Measurements from ENCODE around the gene KCNIP1. TPM values are rescaled to one million over a fixed set of nuclear protein-coding genes. Genes with fewer than 3 reads are reported as not detected.

KCNIP1 gene
- total and polyA plus RNA-seq, 8 donors: 0.35 to 4.9 (median 2.5) TPM

DNA sequence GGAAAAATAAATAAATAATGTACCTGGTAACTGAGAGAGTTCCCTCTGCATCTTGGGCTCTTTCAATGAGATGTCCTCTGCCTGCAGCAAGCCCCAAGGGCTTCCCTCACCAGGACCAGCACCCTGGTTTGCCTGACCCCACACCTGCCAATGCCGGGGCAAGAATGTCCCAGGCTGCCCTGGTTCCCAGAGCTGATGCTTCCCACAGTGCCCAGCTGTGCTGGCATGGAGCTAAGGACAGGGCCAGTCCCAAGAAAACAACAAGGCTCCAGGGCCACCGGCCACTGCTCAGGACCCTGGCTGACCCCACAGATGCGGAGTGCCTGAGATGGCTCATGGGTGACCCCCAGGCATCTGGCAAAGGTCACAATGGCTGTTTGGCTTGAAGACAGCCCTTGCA, 123.5 kb downstream of the KCNIP1 start:
- Histone ChIP-seq H3K36me3 (no peaks in the 10 kb centered on the region), H3K27ac (no peak overlapping the region), H3K27me3 (peaks cover 0 to 22% of the 10 kb centered on the region in 2 donors), H3K4me1 (peaks cover 0 to 6% of the 10 kb centered on the region in 2 donors), H3K9me3 (no peaks in the 10 kb centered on the region), H3K4me3 (no peak overlapping the region)
- TF ChIP-seq, protein P1, sequence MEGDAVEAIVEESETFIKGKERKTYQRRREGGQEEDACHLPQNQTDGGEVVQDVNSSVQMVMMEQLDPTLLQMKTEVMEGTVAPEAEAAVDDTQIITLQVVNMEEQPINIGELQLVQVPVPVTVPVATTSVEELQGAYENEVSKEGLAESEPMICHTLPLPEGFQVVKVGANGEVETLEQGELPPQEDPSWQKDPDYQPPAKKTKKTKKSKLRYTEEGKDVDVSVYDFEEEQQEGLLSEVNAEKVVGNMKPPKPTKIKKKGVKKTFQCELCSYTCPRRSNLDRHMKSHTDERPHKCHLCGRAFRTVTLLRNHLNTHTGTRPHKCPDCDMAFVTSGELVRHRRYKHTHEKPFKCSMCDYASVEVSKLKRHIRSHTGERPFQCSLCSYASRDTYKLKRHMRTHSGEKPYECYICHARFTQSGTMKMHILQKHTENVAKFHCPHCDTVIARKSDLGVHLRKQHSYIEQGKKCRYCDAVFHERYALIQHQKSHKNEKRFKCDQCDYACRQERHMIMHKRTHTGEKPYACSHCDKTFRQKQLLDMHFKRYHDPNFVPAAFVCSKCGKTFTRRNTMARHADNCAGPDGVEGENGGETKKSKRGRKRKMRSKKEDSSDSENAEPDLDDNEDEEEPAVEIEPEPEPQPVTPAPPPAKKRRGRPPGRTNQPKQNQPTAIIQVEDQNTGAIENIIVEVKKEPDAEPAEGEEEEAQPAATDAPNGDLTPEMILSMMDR (IDR thresholded peaks at IDR 0.05): no peak
- ATAC-seq (no peak), DNase-seq (no peak)
- intact Hi-C loops (cut with DNase I): no loop called here

DNA sequence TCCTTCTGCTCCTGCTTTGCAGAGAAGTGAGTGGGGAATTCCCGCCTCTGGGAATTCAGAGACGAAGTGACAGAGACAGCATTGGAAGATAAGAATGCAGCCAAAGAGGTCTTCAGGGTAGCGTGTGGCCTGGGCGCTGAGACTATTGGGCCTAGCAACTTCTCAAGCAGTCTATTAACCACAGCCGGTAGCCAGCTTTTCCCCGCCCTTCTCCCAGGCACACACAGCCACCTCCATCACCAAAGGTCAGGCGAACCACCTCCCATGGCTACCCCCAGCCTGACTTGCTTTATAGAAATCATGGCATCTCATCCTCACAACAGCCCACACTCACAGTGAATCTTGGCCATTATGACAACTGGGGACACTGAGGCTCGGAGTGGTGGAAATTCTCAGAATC, 124.2 kb downstream of the KCNIP1 start:
- ATAC-seq (no peak), DNase-seq (no peak)
- Histone ChIP-seq H3K9me3 (no peaks in the 10 kb centered on the region), H3K27me3 (peaks cover 0 to 26% of the 10 kb centered on the region in 2 donors), H3K4me1 (peaks cover 0 to 11% of the 10 kb centered on the region in 2 donors), H3K27ac (no peak overlapping the region), H3K36me3 (no peaks in the 10 kb centered on the region), H3K4me3 (no peak overlapping the region)
- TF ChIP-seq, protein P1 (IDR thresholded peaks at IDR 0.05): no peak
- intact Hi-C loops (cut with DNase I): no loop called here

DNA sequence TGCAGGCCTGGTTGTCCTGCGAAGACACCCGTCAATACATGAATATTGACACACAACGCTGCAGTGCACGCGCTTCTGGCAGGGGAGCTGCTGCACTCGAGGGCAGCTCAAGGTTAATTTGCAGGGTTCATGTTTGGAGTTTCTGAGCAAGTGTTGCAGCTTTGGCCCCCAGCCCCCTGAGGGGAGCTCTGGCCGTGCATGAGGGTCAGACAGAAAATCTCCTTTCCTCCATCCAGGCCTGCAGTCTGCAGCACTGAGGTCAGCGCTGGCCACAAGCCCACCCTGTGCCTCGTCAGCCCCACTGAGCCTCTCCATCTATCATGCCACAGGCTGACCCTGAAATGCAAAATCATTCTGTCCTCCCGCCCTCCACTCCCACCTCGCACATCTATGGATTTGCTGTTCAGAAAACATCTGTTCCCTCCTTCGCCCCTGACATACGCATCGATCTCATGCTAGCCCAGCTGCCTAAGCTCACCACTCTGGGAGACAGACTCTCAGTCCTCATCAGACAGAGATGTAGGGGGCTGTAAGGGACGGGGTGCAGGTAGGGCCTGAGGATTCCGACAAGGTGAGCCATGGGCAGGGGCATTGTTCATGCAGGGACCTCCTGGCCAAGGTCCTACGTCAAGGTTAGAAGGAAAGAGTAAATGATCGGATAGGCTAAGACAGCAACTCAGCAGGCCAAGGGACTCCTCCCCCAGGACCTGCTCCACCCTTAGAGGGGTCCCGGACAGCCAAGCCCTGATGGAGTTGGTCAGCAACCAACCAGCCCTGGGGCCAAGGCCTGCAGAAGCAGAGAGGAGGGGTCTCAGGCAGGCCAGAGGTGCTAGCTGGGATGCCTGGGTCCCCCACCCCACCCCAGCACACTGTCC, 125.1 kb downstream of the KCNIP1 start:
- peaks cover 3 to 15% of the 10 kb centered on the region in 2 donors for H3K4me1 ChIP-seq
- no peaks in the 10 kb centered on the region for H3K9me3 ChIP-seq
- H3K36me3 ChIP-seq: no peaks in the 10 kb centered on the region
- intact Hi-C loops (cut with DNase I): no loop called here
- H3K4me3 ChIP-seq: no peak overlapping the region
- no peak for DNase-seq
- ATAC-seq: no peak
- H3K27me3 ChIP-seq: peaks cover 0 to 22% of the 10 kb centered on the region in 2 donors
- TF ChIP-seq, protein P1 (IDR thresholded peaks at IDR 0.05): no peak
- no peak overlapping the region for H3K27ac ChIP-seq

DNA sequence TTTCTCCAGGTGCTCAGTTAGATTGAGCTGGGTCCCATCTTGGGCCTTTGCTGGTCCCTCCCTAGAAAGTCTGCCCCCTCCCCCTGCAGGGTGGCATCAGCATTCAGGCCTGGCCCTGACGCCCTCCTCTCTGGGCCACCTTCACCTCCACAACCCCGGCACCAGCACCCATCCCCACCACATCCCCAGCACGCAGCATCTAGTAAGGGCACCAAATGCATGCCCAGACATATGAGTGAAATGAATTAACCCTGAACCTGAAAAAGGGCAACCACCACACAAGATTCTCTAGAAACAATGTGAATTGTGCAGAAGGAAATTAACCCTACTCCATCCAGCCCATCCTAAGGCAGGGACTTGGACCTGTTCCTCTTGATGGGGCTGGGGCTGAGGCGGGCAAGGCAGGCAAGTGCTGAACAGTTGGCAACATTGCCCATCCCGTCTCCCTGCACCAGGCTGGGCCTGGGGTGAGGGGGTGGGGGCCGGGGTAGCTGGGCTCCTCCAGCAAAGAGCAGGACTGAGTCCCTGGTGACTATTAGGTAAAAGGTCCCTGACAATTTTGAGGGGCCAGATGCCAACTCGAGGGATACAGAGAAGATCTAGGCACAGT, 125.9 kb downstream of the KCNIP1 start:
- peaks cover 0 to 21% of the 10 kb centered on the region in 2 donors for H3K27me3 ChIP-seq
- H3K27ac ChIP-seq: no peak overlapping the region
- ATAC-seq (no peak), DNase-seq (no peak)
- H3K4me1 ChIP-seq: peaks cover 3 to 15% of the 10 kb centered on the region in 2 donors
- TF ChIP-seq, protein P1 (IDR thresholded peaks at IDR 0.05): no peak
- H3K36me3 ChIP-seq: no peaks in the 10 kb centered on the region
- H3K9me3 ChIP-seq: no peaks in the 10 kb centered on the region
- intact Hi-C loops (cut with DNase I): loop anchor here (5.0 to 10.0 kb wide), 3 partner anchors 195 to 405 kb away; no protein-coding TSS in a partner anchor
- H3K4me3 ChIP-seq: no peak overlapping the region

DNA sequence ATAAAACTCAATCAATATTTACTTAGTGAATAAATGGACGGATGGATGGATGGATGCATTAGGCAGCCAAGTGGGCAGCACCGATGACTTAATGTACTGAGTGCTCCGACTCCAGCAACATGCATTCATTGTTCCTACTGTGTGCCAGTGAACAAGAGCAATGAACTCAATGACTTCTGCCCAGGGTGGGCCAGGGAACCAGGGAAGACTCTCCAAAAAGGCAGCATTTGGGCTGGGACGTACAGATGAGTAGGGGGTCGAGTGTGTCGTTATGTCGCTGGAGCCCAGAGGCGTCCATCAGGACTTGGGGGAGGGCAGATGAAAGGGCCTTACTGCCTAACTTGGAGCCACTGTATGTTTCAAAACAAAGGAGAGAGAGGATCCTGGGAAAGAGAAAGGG, 126.4 kb downstream of the KCNIP1 start:
- no peak for ATAC-seq
- Histone ChIP-seq H3K36me3 (no peaks in the 10 kb centered on the region), H3K27ac (no peak overlapping the region), H3K4me3 (no peak overlapping the region), H3K4me1 (peaks cover 3 to 15% of the 10 kb centered on the region in 2 donors), H3K9me3 (no peaks in the 10 kb centered on the region), H3K27me3 (peaks cover 0 to 15% of the 10 kb centered on the region in 2 donors)
- DNase-seq: no peak
- TF ChIP-seq, protein P1 (IDR thresholded peaks at IDR 0.05): no peak
- intact Hi-C loops (cut with DNase I): loop anchor here (5.0 to 10.0 kb wide), 3 partner anchors 195 to 405 kb away; no protein-coding TSS in a partner anchor

Measured in left lung (tissue), 10 donors.